Lower leg skin (tissue), 4 donors: ENCODE results near the gene CYB5A. TPM values are rescaled to one million over a fixed set of nuclear protein-coding genes. Genes with fewer than 3 reads are reported as not detected.

ENCODE experiments used
- DNase-seq, 2 donors: peaks; one replicate each; pipeline ENCODE4 v3.0.0-alpha.2; 2019; ENCODE audit warnings: low spot score in 2 of 2
- H3K4me3 ChIP-seq: fragments of 200-600 bp; sonication (generic); 2 replicates; pipeline ENCODE4 v1.5.1; 2017; ENCODE audit warnings: mild to moderate bottlenecking, low read depth; ENCODE audit not compliant: poor library complexity, severe bottlenecking
- CTCF ChIP-seq, 3 donors: fragments of 450-650 bp; IDR thresholded peaks; one replicate each; pipeline ENCODE4 v1.5.1; 2016; ENCODE audit warnings: antibody characterized with exemption in 3 of 3, mild to moderate bottlenecking in 3 of 3, moderate library complexity in 2 of 3
- POLR2A ChIP-seq, 2 donors: fragments of 450-650 bp; IDR thresholded peaks; one replicate each; pipeline ENCODE4 v1.6.1; 2016 to 2017; ENCODE audit warnings: antibody characterized with exemption in 2 of 2, mild to moderate bottlenecking in 1 of 2, moderate library complexity in 1 of 2
- WGBS, 2 donors: methylation state at CpG; one replicate each; pipeline ENCODE4 v1.1.5; 2018; 5-methylcytosine and 5-hydroxymethylcytosine counted together
- intact Hi-C: fragments of 100-400 bp; cut with DNase I; formaldehyde crosslinking; loops from one replicate; pipeline ENCODE4 v1.15.0; 2023; ENCODE audit warnings: low total_unique reads
- total RNA-seq, 4 donors: library from RNA; depleted of rRNA; stranded (reverse); fragments of >200 nt; gene quantifications; one replicate each; pipeline ENCODE4 v1.1.0, GENCODE V29; 2016

CYB5A gene
- total RNA-seq, 4 donors from 2014 or later: 106 to 290 (median 173) TPM

- no peak for DNase-seq
- no peak for TF ChIP-seq POLR2A (IDR thresholded peaks at IDR 0.05)
- TF ChIP-seq CTCF (IDR thresholded peaks at IDR 0.05): no peak
- intact Hi-C loops: no loop called here
- no peak overlapping the region for H3K4me3 ChIP-seq
- WGBS, 2 donors: 76 to 80% methylated on average over 5 of the region's 5 CpGs
Measured at GRCh38 chr18:74204526-74205152, 87.1 kb downstream of the CYB5A start.

GRCh38 chr18:74203811-74204210 lies 88.0 kb downstream of the CYB5A start:
- intact Hi-C loops: no loop called here
- TF ChIP-seq CTCF (IDR thresholded peaks at IDR 0.05) (no peak), POLR2A (IDR thresholded peaks at IDR 0.05) (no peak)
- no peak for DNase-seq
- H3K4me3 ChIP-seq: no peak overlapping the region
- WGBS, 2 donors: 45 to 52% methylated on average over 7 of the region's 7 CpGs

Other genes with a start within 250 kb of the CYB5A start
- gene FBXO15, start 144.1 kb downstream of the CYB5A start, total RNA-seq: not detected
- gene TIMM21, start 143.4 kb downstream of the CYB5A start, total RNA-seq: 10 to 100 TPM; 16.9 to 28.9 (median 23.2) TPM
- not detected for gene C18orf63, start 23.9 kb upstream of the CYB5A start, total RNA-seq
- 1 to 10 TPM in 2 of 4 donors, under 1 TPM in 2; 0.25 to 5.4 (median 2.9) TPM for gene DIPK1C, start 165.3 kb upstream of the CYB5A start, total RNA-seq
- 10 to 100 TPM; 56.0 to 78.2 (median 73.0) TPM for gene CNDP2, start 204.4 kb upstream of the CYB5A start, total RNA-seq
- gene CNDP1, start 242.5 kb upstream of the CYB5A start, total RNA-seq: 1 to 10 TPM in 1 of 4 donors, under 1 TPM in 1, not detected in 2; 0.08 to 2.4 TPM